BJ (cell line): ENCODE measurements around the gene TMEM131. TPM values are rescaled to one million over a fixed set of nuclear protein-coding genes. Genes with fewer than 3 reads are reported as not detected.

Experiments used
- CTCF ChIA-PET: fragments of 350-600 bp; formaldehyde crosslinking; extraction: SDS; loops from one replicate; lab custom pipeline; 2021; ENCODE audit warnings: antibody characterized with exemption, inconsistent platforms; lab: Yijun Ruan, JAX
- POLR2A ChIA-PET: fragments of 300-600 bp; sonication (Branson Sonifier 250); formaldehyde crosslinking; extraction: SDS; loops from one replicate; lab custom pipeline; 2021; ENCODE audit warnings: antibody characterized with exemption; lab: Charles Lee
- DNase-seq: peaks from one replicate; pipeline ENCODE4 v3.0.0-alpha.2; 2011; ENCODE audit warnings: low read depth
- H3K27me3 ChIP-seq: 2 replicates; pipeline ENCODE4 v1.6.0; 2011; ENCODE audit warnings: low read length; ENCODE audit not compliant: control insufficient read depth, insufficient read depth
- H3K36me3 ChIP-seq: 2 replicates; pipeline ENCODE4 v1.5.1; 2011; ENCODE audit warnings: low read length; ENCODE audit not compliant: control insufficient read depth, insufficient read depth
- H3K4me3 ChIP-seq: 2 replicates; pipeline ENCODE4 v1.5.1; 2011; ENCODE audit warnings: low read depth, mild to moderate bottlenecking, control low read depth, low read length
- polyA plus RNA-seq: library from polyadenylated mRNA; depleted of rRNA; stranded (reverse); fragments of >200 nt; gene quantifications from 2 replicates; pipeline ENCODE4 v1.2.3, GENCODE V29; 2011
- TF ChIP-seq, protein P1 (sequence below): IDR thresholded peaks from 2 replicates; pipeline ENCODE4 v1.5.1; 2011; ENCODE audit warnings: low read depth, mild to moderate bottlenecking, control low read depth, inconsistent platforms, low read length, moderate library complexity; ENCODE audit not compliant: insufficient read depth

The TMEM131 gene
- polyA plus RNA-seq, 1 experiment = 11.8 TPM

DNA sequence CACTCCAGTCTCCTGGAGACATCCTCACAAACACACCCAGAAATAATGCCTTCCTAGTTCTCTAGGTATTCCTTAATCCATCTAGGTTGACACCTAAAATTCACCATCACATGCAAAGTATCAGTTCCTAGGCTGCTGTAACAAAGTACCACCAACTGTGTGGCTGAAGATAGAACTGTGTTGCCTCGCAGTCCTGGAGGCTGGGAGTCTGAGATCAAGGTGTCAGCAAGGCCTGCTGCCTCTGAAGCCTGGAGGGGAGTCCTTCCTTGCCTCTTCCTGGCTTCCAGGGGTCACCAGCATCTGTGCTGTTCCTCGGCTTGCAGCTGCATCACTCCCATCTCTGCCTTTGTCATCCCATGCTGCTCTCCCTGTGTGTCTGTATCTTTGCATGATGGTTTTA lies 36.3 kb upstream of the TMEM131 start:
- no peak for DNase-seq
- H3K36me3 ChIP-seq = no peaks in the 10 kb centered on the region
- ChIA-PET CTCF (no interaction called here), POLR2A (no interaction called here)
- peaks cover 5% of the 10 kb centered on the region; the same call in 1 of the 2 replicates for H3K27me3 ChIP-seq
- H3K4me3 ChIP-seq = no peak overlapping the region
- TF ChIP-seq, protein P1, sequence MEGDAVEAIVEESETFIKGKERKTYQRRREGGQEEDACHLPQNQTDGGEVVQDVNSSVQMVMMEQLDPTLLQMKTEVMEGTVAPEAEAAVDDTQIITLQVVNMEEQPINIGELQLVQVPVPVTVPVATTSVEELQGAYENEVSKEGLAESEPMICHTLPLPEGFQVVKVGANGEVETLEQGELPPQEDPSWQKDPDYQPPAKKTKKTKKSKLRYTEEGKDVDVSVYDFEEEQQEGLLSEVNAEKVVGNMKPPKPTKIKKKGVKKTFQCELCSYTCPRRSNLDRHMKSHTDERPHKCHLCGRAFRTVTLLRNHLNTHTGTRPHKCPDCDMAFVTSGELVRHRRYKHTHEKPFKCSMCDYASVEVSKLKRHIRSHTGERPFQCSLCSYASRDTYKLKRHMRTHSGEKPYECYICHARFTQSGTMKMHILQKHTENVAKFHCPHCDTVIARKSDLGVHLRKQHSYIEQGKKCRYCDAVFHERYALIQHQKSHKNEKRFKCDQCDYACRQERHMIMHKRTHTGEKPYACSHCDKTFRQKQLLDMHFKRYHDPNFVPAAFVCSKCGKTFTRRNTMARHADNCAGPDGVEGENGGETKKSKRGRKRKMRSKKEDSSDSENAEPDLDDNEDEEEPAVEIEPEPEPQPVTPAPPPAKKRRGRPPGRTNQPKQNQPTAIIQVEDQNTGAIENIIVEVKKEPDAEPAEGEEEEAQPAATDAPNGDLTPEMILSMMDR = no peak

- no peak for DNase-seq
- POLR2A ChIA-PET = no interaction called here
- TF ChIP-seq, protein P1 = no peak
These were observed 34.0 kb upstream of the TMEM131 start for GRCh38 chr2:98029718-98030222.

DNA sequence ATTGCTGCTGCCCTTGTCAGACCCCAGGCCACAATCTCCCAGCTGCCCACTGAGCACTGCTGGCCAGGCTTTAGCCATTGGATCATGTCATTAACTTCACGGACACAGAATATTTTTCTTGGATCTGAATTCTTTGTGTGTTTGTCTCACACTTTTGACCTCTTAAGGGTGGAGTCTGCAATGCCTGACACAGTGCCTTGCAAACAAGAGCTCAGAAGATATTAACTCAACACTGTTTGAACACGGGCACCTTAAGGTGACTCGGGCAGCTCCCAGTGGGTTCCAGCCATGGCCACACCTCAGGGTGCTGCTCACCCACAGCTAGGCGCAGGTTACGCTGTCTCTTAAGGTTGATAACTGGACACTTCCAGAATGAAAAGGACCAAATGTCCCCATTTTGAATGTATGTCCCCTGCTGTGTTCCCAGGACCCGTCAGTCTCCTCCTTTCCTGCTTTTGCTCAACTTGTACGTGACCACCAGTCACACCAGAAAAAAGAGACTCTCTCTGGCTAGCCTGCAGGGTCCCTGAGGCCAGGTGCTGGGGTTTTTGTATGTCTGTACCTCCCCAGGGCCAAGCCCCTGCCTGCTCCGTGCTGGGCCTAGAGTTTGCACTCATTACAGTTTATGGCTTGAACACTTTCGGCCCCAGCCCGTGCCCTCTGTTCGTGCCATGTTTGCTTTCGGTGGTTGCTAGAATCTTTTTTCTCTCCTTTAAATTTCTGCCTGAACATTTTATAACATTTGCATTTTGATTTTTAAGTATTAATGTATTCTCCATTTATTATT lies 33.4 kb upstream of the TMEM131 start:
- Histone ChIP-seq H3K27me3 (no peaks in the 10 kb centered on the region), H3K36me3 (no peaks in the 10 kb centered on the region), H3K4me3 (no peak overlapping the region)
- POLR2A ChIA-PET = no interaction called here
- no peak for DNase-seq
- TF ChIP-seq, protein P1 = no peak
- CTCF ChIA-PET = no interaction called here

More at GRCh38 chr2:98029718-98030222, 34.0 kb upstream of the TMEM131 start:
- CTCF ChIA-PET = no interaction called here
- Histone ChIP-seq H3K36me3 (no peaks in the 10 kb centered on the region), H3K4me3 (no peak overlapping the region), H3K27me3 (no peaks in the 10 kb centered on the region)

DNA sequence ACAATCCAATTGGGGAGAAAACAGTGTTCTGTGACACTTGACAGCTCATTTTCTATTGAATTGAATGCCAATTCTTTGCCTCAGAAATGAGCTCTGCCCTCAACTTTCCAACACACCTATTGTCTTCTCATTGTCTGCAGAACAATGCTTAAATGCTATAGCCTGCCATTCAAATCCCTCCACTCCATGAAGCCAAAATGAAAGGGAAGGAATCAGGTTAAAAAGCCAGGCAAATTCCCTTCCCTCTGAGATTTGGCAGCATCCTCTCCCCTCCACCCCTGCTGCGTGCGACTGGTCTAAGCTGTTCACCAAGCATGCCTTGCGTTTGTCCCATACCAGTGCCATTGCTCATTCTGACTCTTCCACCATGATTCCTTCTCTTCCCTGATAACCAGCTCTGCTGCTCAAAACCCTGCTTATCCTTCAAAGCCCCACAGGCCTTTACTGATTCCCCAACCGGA lies 32.4 kb upstream of the TMEM131 start:
- no peaks in the 10 kb centered on the region for H3K27me3 ChIP-seq
- no peak overlapping the region for H3K4me3 ChIP-seq
- ChIA-PET CTCF (interaction anchor here (0.9 to 1.7 kb wide), 2 partner anchors 13 to 221 kb away, joined by 3 to 6 read pairs; no protein-coding TSS in a partner anchor), POLR2A (no interaction called here)
- no peaks in the 10 kb centered on the region for H3K36me3 ChIP-seq
- no peak for DNase-seq
- TF ChIP-seq, protein P1 = no peak

GRCh38 chr2:98027538-98027937 lies 31.8 kb upstream of the TMEM131 start:
- POLR2A ChIA-PET = no interaction called here
- CTCF ChIA-PET = interaction anchor here (1.7 kb wide), 1 partner anchor 221 kb away, joined by 6 read pairs; no protein-coding TSS in a partner anchor
- Histone ChIP-seq H3K36me3 (no peaks in the 10 kb centered on the region), H3K4me3 (no peak overlapping the region), H3K27me3 (no peaks in the 10 kb centered on the region)
- DNase-seq = no peak
- TF ChIP-seq, protein P1 = no peak
